Measurements from ENCODE around the gene CEL.
"Not testable (repeated sequence)": the region's sequence is repeated elsewhere in the genome, so short reads cannot be mapped to it uniquely, and the experiment has no call there.

The CEL gene

DNA sequence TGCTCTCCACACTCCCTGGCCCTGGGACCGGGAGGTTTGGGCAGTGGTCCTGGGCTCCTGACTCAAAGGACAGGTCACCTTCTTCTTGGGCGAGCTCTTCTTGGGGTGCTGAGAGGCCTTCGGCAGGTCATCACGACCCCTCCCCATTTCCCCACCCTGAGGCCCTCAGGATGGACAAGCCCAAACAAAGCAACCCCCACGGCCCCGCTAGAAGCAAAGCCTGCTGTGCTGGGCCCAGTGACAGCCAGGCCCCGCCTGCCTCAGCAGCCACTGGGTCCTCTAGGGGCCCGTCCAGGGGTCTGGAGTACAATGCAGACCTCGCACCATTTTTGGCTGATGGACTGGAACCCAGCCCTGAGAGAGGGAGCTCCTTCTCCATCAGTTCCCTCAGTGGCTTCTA lies 21.9 kb downstream of the CEL start:
- not testable (repeated sequence) for DNase-seq (ENCODE audit: low read depth, low spot score)

DNA sequence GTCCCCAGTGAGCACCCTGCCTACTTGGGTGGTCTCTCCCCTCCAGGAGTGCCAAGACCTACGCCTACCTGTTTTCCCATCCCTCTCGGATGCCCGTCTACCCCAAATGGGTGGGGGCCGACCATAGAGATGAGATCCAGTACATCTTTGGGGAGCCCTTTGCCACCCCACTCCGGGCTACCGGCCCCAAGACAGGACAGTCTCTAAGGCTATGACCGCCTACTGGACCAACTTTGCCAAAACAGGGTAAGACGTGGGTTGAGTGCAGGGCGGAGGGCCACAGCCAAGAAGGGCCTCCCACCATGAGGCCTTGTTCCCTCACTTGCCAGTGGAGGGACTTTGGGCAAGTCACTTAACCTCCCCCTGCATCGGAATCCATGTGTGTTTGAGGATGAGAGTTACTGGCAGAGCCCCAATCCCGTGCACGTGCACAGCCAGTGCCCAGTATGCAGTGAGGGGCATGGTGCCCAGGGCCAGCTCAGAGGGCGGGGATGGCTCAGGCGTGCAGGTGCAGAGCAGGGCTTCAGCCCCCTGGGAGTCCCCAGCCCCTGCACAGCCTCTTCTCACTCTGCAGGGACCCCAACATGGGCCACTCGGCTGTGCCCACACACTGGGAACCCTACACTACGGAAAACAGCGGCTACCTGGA lies 24.6 kb downstream of the CEL start:
- DNase-seq (ENCODE audit: low read depth, low spot score), result not testable (repeated sequence)

DNA sequence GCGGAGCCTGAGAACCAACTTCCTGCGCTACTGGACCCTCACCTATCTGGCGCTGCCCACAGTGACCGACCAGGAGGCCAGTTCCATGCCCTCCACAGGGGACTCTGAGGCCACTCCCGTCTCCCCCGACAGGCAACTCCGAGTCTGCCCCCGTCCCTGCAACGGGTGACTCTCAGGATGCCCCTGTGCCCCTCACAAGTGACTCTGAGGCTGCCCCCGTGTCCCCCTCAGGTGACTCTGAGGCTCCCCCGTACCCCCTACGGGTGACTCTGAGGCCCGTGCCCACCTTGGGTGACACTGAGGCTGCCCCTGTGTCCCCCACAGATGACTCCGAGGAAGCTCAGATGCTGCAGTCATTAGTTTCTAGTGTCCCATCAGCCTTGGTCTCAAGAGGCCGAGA lies 25.1 kb downstream of the CEL start:
- no peak for DNase-seq (ENCODE audit: low read depth, low spot score)

DNA sequence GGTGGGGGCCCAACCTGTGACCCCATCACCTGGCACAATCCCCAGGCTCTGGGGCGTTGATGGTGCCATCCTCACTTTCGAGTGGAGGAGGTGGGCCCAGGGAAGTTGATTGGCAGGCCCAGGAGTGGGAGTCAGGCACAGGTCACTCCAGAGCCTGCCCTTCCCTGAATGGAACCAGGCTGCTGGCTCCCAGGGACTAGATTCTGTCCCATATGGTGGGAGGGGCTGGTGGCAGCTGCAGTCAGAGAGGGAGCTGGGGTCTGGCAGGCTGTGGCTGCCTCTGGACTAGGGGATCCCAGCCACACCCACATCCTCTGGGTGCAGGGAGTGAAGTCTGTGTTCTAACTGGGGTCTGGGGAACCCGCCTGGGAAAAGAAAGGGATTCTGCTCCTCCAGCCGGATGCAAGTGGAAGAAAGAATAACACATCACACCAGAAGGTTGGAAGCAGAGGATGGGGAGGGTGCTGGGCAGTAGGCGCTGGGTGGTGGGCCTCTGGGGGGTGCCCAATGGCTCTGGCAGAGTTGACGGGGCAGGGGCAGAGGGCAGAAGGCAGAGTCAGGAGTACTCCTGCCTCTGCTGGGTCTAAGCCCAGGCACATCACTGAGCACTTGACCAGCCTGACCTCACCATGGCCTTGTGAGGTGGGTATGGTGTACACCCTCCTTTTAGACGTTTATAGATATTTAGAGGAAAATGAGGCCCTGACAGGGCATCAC lies 25.8 kb downstream of the CEL start:
- no peak for DNase-seq (ENCODE audit: low read depth, low spot score)

DNA sequence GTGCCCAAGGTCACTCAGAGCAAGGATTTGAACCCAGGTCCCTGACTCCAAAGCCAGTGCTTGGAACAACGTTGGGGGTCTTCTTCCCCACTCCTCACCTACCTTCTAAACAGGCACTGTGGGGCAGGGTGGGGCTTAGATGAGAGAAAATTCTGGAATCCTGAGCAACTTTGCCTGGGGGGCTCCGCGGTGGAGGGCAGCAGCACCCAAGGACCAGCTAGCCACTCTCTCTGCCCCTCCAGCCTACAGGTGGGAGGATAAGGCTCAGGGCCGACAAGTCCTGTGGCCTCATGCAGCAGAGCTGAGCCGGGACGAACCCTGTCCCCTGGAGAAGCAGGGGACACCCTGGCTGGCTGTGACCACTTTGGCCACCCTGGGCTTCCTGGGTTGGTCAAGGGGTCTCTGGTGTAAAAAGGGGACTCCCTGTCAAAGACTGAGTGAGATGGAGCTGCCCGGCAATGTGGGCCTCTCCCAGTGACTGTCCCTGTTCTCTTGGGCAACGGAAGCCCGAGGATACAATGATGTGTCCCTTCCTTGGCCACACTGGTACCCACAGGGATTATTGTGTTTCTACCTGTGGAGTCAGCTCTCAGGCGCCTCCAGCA lies 26.5 kb downstream of the CEL start:
- no peak for DNase-seq (ENCODE audit: low read depth, low spot score)

DNA sequence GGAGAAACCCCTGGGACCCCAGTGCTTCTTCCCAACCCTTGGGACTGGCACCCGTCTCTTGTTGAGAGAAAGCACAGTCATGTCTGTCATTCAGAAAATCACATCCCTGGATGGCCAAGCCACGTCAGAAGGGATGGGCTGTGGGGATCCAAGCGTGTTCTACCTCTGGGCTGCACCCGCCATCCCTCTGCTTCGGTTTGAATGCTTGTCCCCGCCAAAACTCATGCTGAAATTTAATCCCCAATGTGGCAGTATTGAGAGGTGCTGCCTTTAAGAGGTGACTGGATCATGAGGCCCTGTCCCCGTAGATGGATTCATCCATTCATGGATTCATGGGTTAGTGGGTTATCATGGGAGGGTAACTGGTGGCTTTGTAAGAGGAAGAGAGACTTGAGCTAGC lies 27.0 kb downstream of the CEL start:
- DNase-seq (ENCODE audit: low read depth, low spot score), result no peak

DNA sequence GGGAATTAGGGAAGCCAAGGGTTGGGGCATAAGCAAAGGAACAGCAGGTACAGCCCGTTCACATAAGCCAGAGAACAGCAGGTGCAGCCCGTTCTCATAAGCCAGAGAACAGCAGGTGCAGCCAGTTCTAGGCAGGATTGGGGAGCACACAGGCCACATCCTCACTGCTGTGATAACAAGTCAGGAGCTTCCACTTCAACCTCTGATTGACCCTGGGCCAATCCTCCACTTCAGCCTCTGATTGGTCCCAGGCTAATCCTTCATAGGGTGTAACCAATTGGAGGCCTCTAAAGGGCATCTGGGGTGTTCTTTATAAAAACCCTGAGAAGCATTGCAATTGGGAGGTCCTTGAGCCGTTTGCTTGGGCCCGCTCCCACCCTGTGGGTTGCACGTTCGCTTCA lies 27.5 kb downstream of the CEL start:
- no peak for DNase-seq (ENCODE audit: low read depth, low spot score)

DNA sequence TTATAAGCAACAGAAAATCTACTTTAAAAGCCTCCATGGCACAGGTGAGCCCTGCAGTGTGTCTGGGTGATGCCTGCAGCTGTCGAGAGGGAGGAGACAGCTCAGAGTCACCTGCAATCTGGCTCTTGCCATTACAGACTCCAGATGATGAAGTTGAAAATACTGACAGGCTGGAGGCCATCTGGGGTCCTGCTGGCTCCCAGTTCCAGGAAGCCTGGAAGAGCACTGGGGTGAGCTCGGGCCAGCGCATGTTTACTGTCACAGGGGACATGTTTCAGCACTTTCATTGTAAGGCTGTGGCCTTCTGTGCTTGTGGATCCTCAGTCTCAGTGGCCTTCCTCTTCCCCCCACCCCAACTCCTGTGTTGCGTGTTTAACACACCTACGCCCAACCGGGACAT lies 28.4 kb downstream of the CEL start:
- DNase-seq (ENCODE audit: low read depth, low spot score), result no peak

DNA sequence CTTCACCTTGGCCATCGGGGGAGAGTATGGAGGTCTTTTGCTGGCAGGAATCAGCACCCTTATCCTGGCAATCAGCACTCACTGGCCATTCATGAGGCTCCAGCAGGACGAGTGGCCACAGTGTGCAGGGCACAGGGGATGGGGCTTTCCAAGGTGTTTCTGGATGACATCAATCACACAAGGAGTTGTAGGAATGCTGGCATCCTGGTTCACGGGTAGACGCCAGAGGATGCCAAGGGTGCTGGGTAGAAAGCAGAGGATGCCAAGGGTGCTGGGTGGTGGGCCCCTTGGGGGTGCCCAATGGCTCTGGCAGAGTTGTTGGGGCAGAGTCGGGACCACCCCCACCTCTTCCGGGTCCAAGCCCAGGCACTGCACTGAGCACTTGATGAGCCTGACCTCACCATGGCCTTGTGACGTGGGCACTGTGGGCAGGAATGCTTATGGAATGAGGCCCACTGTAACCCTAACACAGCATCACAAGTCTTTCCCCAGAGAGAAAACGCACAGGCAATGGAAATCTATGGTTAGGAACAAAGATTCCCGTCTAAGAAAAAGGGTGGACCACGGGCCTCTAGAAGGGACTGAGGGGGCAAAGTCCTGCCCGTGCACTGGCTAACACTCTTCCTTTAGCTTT lies 29.1 kb downstream of the CEL start:
- no peak for DNase-seq (ENCODE audit: low read depth, low spot score)

DNA sequence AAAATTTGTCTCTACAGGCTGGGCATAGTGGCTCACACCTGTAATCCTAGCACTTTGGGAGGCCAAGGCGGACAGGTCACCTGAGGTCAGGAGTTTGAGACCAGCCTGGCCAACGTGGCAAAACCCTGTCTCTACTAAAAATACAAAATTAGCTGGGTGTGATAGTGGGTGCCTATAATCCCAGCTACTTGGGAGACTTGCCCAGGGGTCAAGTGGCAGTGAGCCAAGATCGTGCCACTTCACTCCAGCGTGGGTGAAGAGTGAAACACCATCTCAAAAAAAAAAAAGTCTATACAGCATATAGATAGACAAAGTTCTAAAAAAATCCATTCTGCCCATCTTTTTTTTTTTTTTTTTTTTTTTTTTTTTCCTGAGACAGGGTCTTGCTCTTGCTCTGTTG lies 32.6 kb downstream of the CEL start:
- not testable (repeated sequence) for DNase-seq (ENCODE audit: low read depth, low spot score)

DNA sequence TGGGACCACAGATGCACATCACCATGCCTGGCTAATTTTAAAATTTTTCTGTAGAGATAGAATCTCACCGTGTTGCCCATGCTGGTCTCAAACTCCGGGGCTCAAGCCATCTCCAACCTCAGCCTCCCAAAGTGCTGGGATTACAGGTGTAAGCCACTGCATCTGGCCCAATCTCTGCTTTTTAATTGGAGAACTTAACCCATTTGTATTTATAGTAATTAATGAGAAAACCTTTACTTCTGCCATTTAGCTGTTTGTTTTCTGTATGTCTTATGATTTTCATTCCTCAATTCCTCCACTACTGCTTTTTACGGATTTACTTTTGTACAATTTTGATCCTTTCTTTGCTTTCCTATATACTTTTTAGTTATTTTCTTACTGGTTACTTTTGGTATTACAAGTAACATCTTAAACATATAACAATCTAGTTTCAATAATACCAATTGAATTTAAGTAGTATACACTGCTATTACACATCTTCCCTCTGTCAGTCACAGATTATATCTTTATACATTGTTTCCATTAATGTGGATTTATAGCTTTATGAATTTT lies 33.1 kb downstream of the CEL start:
- DNase-seq (ENCODE audit: low read depth, low spot score), result no peak

DNA sequence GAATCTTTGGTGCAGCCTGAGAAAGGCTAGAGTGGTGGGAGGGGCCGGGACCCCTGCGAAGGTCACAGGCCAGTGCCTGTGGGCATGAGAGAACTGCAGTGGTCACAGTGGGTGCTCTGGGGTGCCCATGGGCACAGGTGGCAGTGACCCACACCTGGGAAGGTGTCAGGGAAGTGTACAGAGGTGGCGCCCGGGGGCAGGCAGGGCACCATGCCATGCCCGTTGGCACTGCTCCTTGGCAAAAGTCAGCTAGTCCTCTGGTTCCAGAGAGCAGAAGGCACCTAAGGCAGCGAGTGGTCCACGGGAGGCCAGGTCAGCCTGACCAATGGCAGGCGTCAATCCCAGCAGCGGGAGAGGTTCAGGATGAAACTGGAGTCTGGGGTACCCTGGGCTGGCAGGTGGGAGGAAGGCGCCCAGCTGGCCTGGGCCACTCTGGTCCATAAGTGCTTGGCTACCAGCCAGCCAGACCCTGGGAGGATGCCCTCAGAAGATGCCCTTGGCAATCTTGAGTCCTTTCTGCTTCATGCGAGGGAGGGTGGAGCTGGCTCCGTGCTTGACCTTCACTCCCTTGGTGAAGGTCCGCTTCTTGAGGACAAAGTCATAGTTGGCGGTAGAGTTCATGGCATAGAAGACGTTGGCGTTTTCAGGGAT lies 36.4 kb downstream of the CEL start:
- DNase-seq (ENCODE audit: low read depth, low spot score), result no peak

DNA sequence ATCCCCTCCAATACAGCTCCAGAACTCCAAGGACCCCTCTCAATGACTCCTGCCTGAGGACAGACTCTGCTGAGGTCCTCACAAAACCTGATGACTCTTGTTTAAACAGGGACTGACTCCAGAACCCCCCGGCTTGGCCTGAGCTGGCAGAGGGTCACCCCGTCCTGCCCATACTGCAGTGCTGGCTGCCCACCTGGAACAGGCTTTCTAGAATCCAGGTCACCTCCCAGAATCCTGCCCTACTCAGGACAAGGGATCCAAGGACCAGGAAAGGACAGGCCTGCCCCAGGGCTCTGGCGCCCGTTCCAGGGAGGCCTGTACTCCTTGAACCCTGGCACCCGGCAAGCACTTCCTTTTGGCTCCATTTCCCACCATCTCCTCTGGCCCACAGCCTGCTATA lies 37.1 kb downstream of the CEL start:
- no peak for DNase-seq (ENCODE audit: low read depth, low spot score)

DNA sequence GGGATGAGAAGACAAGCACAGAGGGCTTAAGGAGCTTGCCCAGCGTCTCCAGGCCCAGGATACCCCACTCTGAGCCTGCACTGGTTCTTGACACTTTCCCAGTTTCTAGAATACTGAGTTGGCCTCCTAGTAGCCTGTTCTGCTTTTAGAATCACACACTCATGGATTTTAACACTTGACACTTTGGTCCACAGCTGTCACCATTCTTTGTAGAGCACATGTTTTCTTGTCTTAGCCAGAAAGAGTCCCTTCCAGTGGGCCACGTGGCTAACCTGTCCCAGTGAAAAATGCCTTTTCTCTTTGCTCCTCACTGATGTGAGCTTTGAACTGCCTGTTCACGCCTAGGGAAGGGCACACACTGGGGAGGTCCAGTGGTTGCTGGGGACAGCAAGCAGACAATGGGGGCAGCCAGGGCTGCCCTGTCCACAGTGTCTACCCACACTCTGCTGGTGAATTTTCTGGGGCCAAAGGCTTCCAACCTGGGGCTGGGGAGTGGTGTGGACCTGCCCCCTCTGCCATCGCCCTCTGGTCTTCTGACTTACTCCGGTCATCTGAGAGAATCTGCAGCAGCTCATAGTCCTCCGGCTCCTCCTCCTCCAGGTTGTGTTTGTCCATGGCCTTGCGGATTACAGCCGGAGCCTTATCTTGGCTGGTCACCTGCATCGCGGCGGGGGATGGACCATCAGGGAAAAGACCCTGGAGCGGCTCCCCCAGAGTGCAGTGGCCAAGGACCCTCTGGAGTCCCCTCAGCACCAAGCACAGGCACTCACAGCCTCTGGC lies 38.1 kb downstream of the CEL start:
- DNase-seq (ENCODE audit: low read depth, low spot score), result no peak

DNA sequence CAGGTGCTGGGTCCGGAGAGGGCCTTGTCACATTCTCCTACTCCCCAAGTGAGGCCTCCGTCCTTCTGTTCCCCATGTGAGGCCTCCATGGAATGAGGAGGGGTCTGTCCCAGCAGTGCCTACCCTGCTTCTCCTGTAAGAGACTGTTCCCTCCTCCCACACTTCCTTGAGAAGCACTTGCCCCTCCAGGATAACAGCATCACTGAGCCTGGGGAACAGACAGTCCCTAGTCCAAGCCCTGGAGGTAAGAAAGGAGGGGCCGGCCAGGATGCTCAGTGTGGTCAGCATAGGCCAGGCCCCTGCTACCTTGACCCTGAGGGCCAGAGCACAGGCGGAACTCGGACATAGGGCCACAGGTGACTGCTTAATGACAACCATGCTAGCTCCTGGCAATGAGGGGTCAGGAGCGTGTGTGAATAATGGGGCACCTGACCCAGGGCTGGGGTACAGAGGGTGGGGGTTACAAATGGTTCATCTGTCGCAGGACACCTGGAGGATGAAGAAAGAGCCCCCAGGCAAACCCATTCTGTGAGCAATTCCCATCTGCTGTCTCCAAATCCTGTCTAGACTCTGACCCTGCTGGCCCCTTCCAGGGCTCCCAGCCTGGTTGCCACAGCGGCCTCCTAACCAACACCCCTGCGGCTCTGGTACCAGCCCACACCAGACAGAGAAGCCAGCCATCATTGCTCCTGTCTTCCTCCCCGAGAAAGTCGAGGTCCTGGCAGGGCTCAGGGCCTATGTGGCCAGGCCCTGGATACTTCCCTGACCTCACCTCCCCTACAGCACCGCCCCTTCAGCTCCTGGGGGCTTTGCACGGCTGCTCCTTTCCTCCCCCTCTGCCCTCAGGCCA lies 39.0 kb downstream of the CEL start:
- DNase-seq (ENCODE audit: low read depth, low spot score), result no peak

DNA sequence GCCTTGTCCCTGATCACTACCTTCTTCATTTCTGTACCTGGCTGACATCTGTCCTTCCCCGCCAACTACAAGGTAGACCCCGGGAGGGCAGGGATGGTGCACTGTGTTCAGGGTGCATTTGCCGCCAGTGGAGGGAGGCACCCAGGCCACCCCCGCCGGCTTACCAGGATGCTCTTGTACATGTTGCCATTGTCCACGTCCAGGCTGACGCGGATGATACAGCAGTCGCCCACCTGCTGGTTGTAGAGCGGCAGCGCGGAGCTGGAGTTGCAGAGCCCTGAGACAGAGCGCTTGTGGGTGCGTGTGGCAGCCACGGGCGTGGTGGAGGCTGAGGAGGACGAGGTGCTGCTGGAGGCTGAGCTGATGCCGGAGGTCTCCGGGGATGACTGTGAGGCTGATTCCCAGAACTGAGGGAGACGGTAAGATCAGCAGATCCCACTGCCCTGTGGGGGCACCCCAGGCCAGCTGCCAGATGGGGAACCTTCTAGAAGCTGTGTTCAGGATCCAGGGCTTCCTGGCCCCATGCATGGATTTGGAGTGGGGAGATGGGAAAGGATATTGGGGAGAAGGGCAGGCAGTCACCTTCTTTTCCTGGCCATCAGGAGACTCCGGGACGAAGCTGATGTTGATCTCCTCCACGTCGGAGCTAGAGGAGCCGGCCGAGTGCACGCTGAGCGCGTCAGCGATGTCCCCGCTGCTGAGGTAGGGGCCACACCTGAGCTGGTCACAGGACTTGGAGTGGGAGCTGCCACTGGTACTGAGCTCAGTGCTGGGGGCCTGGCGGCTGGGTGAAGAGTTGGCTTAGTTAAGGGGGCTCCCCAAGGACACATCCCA lies 39.8 kb downstream of the CEL start:
- no peak for DNase-seq (ENCODE audit: low read depth, low spot score)

DNA sequence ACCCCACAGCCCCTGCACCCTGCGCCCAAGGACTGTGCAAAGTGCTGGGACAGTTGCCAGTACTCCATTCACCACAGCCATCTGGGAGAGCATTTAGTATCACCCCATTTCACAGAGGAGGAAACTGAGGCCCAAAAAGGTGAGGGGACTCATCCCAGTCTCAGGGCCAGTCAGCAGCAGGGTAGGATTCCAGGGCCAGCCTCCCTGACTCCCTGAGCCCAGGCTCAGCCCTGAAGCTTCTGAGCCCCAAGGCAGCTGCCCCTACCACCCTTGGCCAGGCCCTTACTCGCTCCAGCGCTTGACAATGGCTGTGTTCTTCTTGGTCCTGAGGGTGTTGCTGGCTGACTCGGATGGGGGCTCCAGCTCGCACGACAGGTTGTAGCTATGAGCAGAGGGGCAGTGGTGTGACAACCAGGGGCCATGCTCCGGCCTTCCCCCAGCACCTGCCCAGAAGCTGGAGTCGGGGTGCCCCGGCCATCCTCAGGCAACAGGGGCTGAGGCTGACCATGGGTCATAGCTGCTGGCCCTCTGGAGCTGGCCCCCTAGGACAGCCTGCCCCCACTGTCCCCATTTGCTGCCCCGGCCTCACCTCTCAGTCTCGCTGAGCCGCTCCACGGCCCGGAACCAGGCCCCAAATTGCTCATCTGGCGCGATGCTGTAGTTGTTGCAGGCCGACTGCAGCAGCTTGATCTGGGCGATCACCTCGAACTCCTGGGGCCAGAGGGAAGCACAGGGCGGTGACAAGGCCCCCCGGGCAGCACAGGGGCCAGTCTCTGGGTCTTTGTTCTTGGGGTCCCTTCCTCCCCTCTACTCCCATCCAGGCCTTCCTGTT lies 40.6 kb downstream of the CEL start:
- DNase-seq (ENCODE audit: low read depth, low spot score), result no peak

Data from brain pericyte (primary cell).